ENCODE results near the gene SMARCAL1. TPM values are rescaled to one million over a fixed set of nuclear protein-coding genes. Genes with fewer than 3 reads are reported as not detected.

Gene SMARCAL1
- total RNA-seq = 24.0 and 31.7 TPM in 2 replicates

GRCh38 chr2:216412022-216412999 is at the start of gene SMARCAL1:
Gene SMARCAL1, plus strand, starts transcription at chr2:216412484. Its CDS starts 2,221 bp downstream, at chr2:216414705.

GRCh38 chr2:216371721-216372702 is 40.3 kb upstream of the SMARCAL1 start, which contains the start of gene MARCHF4:
Gene MARCHF4, minus strand, starts transcription at chr2:216372483. Its CDS starts 2,223 bp downstream, at chr2:216370260.

DNA sequence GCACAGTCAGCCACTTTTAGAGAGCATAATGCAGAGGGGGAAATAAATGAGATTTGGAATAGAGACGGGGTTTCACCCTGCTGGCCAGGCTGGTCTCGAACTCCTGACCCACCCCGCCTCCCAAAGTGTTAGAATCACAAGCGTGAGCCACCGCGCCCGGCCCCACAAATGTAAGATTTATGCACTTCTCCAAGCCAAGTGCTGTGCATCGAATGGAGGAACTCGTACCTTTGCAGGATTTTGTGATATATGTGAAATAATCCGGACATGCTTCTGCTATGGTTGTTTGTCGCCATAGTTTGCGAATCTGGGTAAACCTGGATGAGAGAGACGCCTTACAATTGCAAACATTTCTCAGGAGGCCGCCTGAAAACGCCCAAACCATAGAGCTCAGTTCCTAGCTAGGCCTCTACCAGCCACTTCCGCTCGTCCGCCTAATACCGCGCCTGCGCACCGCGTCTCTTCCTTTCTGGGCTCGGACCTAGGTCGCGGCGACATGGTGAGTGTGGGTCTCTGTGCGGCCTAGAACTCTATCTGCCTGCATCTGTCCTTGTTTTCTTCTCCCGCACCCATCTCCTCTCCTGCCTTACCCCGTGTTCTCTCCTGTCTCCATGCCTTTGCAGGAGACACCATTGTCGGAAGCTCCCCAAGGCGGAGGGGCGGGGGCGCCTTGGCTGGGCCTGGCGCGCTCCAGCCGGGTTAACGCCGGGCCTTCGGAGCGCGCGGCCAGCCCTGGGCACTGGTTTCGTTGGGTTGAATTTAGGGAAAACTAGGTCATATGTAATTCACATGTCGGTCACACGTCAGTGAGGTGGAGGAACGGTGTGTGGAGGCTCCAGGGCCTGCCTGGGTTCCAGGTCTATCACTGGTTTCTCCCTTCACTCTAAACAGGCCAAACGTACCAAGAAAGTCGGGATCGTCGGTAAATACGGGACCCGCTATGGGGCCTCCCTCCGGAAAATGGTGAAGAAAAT is 86.4 kb downstream of the SMARCAL1 start, which contains the start of gene RPL37A:
Gene RPL37A, plus strand, starts transcription at position 466 of the 974 bp plus-strand sequence. Its CDS starts 31 bp downstream, at position 497.

Other genes with a start within 250 kb of the SMARCAL1 start
- gene MARCHF4, start 40.0 kb upstream of the SMARCAL1 start, total RNA-seq = 15.5 and 16.3 TPM in 2 replicates
- 1,616 and 1,741 TPM in 2 replicates for gene RPL37A, start 86.4 kb downstream of the SMARCAL1 start, total RNA-seq
- 248 and 250 TPM in 2 replicates for gene IGFBP2, start 220.9 kb downstream of the SMARCAL1 start, total RNA-seq